Measurements from ENCODE around the gene DUSP3.

DNA sequence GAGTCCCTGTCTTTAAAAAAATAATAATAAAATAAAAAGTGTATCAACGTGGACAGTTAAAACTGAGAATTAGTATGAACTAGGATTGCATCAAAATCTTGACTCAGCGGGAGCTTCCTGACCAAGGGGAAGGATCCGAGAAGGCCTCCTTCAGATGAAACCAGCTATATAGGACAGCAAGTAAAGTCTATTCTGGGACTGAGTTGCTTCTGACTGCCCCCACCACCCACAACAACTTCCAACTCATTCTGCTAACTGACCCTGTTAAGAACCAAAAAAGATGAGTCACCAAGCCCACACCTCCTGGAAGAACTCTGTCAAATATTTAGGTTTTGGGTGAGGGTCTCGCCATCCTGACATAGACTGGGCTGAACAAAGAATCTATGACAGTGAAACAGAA is 29.3 kb upstream of the DUSP3 start:
- no peak for TF ChIP-seq SMARCE1 (IDR thresholded peaks at IDR 0.05; ENCODE audit: borderline replicate concordance)
- TF ChIP-seq NRL (CRISPR knock-in tag; IDR thresholded peaks at IDR 0.05; ENCODE audit: borderline replicate concordance) = no peak
- TF ChIP-seq ZNF354B (CRISPR knock-in tag; IDR thresholded peaks at IDR 0.05) = no peak
- TF ChIP-seq ZNF124 (CRISPR knock-in tag; IDR thresholded peaks at IDR 0.05) = no peak
